DMS79 treated with DMSO at 0.1 percent for 48 hours (cell line): ENCODE measurements around the gene SIRPD.
"Not testable (repeated sequence)": the region's sequence is repeated elsewhere in the genome, so short reads cannot be mapped to it uniquely, and the experiment has no call there.

ENCODE experiments used
- DNase-seq: peaks from one replicate; lab custom pipeline; 2025; lab: John Stamatoyannopoulos, UW

The SIRPD gene

GRCh38 chr20:1537731-1538058, 19.8 kb downstream of the SIRPD start:
- DNase-seq, result no peak

- no peak for DNase-seq
Measured at GRCh38 chr20:1536893-1537730, 20.4 kb downstream of the SIRPD start.

- no peak for DNase-seq
Measured at GRCh38 chr20:1535420-1536175, 21.9 kb downstream of the SIRPD start.

- no peak for DNase-seq
Measured at GRCh38 chr20:1534526-1534925, 23.0 kb downstream of the SIRPD start.

- no peak for DNase-seq
Measured at GRCh38 chr20:1533059-1533458, 24.4 kb downstream of the SIRPD start.

- DNase-seq, result no peak
Measured at GRCh38 chr20:1528811-1529210, 28.7 kb downstream of the SIRPD start.

GRCh38 chr20:1527923-1528322, 29.6 kb downstream of the SIRPD start:
- DNase-seq, result no peak

GRCh38 chr20:1526896-1527295, 30.6 kb downstream of the SIRPD start:
- no peak for DNase-seq

- DNase-seq, result no peak
Measured at GRCh38 chr20:1526310-1526709, 31.2 kb downstream of the SIRPD start.

GRCh38 chr20:1524004-1524403, 33.5 kb downstream of the SIRPD start:
- DNase-seq, result no peak

GRCh38 chr20:1517010-1517409, 40.5 kb downstream of the SIRPD start:
- no peak for DNase-seq

GRCh38 chr20:1513801-1514200, 43.7 kb downstream of the SIRPD start:
- no peak for DNase-seq

- no peak for DNase-seq
Measured at GRCh38 chr20:1509237-1509636, 48.3 kb downstream of the SIRPD start.

GRCh38 chr20:1508574-1508973, 48.9 kb downstream of the SIRPD start:
- DNase-seq, result no peak

- DNase-seq, result no peak
Measured at GRCh38 chr20:1507276-1507675, 50.2 kb downstream of the SIRPD start.

- no peak for DNase-seq
Measured at GRCh38 chr20:1505871-1506270, 51.6 kb downstream of the SIRPD start.

- DNase-seq, result no peak
Measured at GRCh38 chr20:1505361-1505760, 52.1 kb downstream of the SIRPD start.

- DNase-seq, result peak; percentile 22
Measured at GRCh38 chr20:1503564-1504227, 53.8 kb downstream of the SIRPD start.

- no peak for DNase-seq
Measured at GRCh38 chr20:1500496-1500895, 57.0 kb downstream of the SIRPD start.

- no peak for DNase-seq
Measured at GRCh38 chr20:1499528-1500420, 57.7 kb downstream of the SIRPD start.

- not testable (repeated sequence) for DNase-seq
Measured at GRCh38 chr20:1497371-1497770, 60.1 kb downstream of the SIRPD start.

- DNase-seq, result no peak
Measured at GRCh38 chr20:1496930-1497329, 60.6 kb downstream of the SIRPD start.
